NCI-H345 treated with DMSO at 0.1 percent for 48 hours (cell line): ENCODE data around the gene RBBP6.
A peak's percentile ranks its signal among the peaks of the same experiment; 100 is the strongest.

Source experiments
- DNase-seq: peaks from one replicate; lab custom pipeline; 2025; ENCODE audit not compliant: unreplicated experiment; lab: John Stamatoyannopoulos, UW

RBBP6 gene

GRCh38 chr16:24524855-24525677 lies 14.3 kb upstream of the RBBP6 start:
- DNase-seq: no peak

- DNase-seq: no peak
Observed at GRCh38 chr16:24525970-24526559, 13.3 kb upstream of the RBBP6 start.

- no peak for DNase-seq
Observed at GRCh38 chr16:24526701-24527495, 12.5 kb upstream of the RBBP6 start.

- DNase-seq: no peak
Observed at GRCh38 chr16:24531166-24531565, 8.2 kb upstream of the RBBP6 start.

- DNase-seq: no peak
Observed at GRCh38 chr16:24534620-24535019, 4.7 kb upstream of the RBBP6 start.

- DNase-seq: no peak
Observed at GRCh38 chr16:24535827-24536226, 3.5 kb upstream of the RBBP6 start.

- no peak for DNase-seq
Observed at GRCh38 chr16:24536671-24537070, 2.7 kb upstream of the RBBP6 start.

GRCh38 chr16:24537474-24538337 lies 1.7 kb upstream of the RBBP6 start:
- no peak for DNase-seq

GRCh38 chr16:24538756-24539294 lies 541 bp upstream of the RBBP6 start:
- DNase-seq: peak; percentile 84

- DNase-seq: no peak
Observed at GRCh38 chr16:24539850-24540601, 660 bp downstream of the RBBP6 start.

GRCh38 chr16:24540602-24541210 lies 1.3 kb downstream of the RBBP6 start:
- DNase-seq: no peak

GRCh38 chr16:24541233-24541933 lies 2.0 kb downstream of the RBBP6 start:
- no peak for DNase-seq

GRCh38 chr16:24543949-24544348 lies 4.6 kb downstream of the RBBP6 start:
- DNase-seq: no peak

- DNase-seq: no peak
Observed at GRCh38 chr16:24544640-24545039, 5.3 kb downstream of the RBBP6 start.

- no peak for DNase-seq
Observed at GRCh38 chr16:24550295-24550694, 10.9 kb downstream of the RBBP6 start.

- no peak for DNase-seq
Observed at GRCh38 chr16:24552705-24553246, 13.4 kb downstream of the RBBP6 start.

GRCh38 chr16:24553983-24554382 lies 14.6 kb downstream of the RBBP6 start:
- no peak for DNase-seq

- DNase-seq: no peak
Observed at GRCh38 chr16:24555346-24555872, 16.0 kb downstream of the RBBP6 start.
